Neutrophil (primary cell): ENCODE data around the gene GNLY.
A peak's percentile ranks its signal among the peaks of the same experiment; 100 is the strongest.

ENCODE experiments used
- H3K27ac ChIP-seq: fragments of 200-600 bp; sonication (generic); 2 replicates; pipeline ENCODE4 v1.5.1; 2016; ENCODE audit warnings: mild to moderate bottlenecking, moderate library complexity
- H3K27me3 ChIP-seq: fragments of 200-600 bp; sonication (generic); 2 replicates; pipeline ENCODE4 v1.6.0; 2016; ENCODE audit warnings: mild to moderate bottlenecking
- H3K36me3 ChIP-seq: fragments of 200-600 bp; sonication (generic); 2 replicates; pipeline ENCODE4 v1.5.1; 2017
- H3K4me1 ChIP-seq, 2 experiments: fragments of 200-600 bp in 1 of 2; sonication (generic) in 1 of 2; 1 replicate in 1 of 2; 2 replicates in 1 of 2; pipeline versions ENCODE4 v1.5.1 to v1.6.1; 2013 to 2016; ENCODE audit warnings: low read depth in 1 of 2, low read length in 1 of 2, mild to moderate bottlenecking in 1 of 2, moderate library complexity in 1 of 2; ENCODE audit not compliant: control insufficient read depth in 1 of 2, insufficient read depth in 1 of 2
- H3K4me3 ChIP-seq, 2 experiments: fragments of 200-600 bp in 1 of 2; sonication (generic) in 1 of 2; 1 replicate in 1 of 2; 2 replicates in 1 of 2; pipeline ENCODE4 v1.5.1; 2013 to 2016; ENCODE audit warnings: low read depth in 1 of 2, low read length in 1 of 2, mild to moderate bottlenecking in 1 of 2, moderate library complexity in 1 of 2
- H3K9me3 ChIP-seq: fragments of 200-600 bp; sonication (generic); 2 replicates; pipeline ENCODE4 v1.5.1; 2016
- CTCF ChIP-seq: fragments of 200-600 bp; sonication (generic); IDR thresholded peaks from 2 replicates; pipeline ENCODE4 v1.5.1; 2016; ENCODE audit warnings: antibody characterized with exemption

The GNLY gene

GRCh38 chr2:85678377-85678776 lies 15.8 kb upstream of the GNLY start:
- Histone ChIP-seq H3K27ac (no peak overlapping the region), H3K9me3 (no peaks in the 10 kb centered on the region), H3K27me3 (no peaks in the 10 kb centered on the region), H3K36me3 (no peaks in the 10 kb centered on the region), H3K4me1 (peaks cover 35 to 40% of the 10 kb centered on the region in 2 experiments), H3K4me3 (no peak overlapping the region)
- TF ChIP-seq CTCF = no peak

GRCh38 chr2:85678794-85679672 lies 15.1 kb upstream of the GNLY start:
- TF ChIP-seq CTCF = peak; percentile 99
- H3K27ac ChIP-seq = no peak overlapping the region

GRCh38 chr2:85680707-85681371 lies 13.3 kb upstream of the GNLY start:
- H3K27me3 ChIP-seq = no peaks in the 10 kb centered on the region
- H3K27ac ChIP-seq = no peak overlapping the region
- H3K4me1 ChIP-seq = peaks cover 14 to 18% of the 10 kb centered on the region in 2 experiments
- H3K36me3 ChIP-seq = no peaks in the 10 kb centered on the region
- no peak for TF ChIP-seq CTCF
- no peak overlapping the region for H3K4me3 ChIP-seq
- H3K9me3 ChIP-seq = no peaks in the 10 kb centered on the region

More at GRCh38 chr2:85678794-85679672, 15.1 kb upstream of the GNLY start:
- Histone ChIP-seq H3K9me3 (no peaks in the 10 kb centered on the region), H3K4me3 (peak overlapping the region; percentile 42 to 51), H3K4me1 (peaks cover 29 to 33% of the 10 kb centered on the region in 2 experiments), H3K27me3 (no peaks in the 10 kb centered on the region), H3K36me3 (no peaks in the 10 kb centered on the region)

GRCh38 chr2:85681372-85681763 lies 12.8 kb upstream of the GNLY start:
- TF ChIP-seq CTCF = no peak
- Histone ChIP-seq H3K36me3 (no peaks in the 10 kb centered on the region), H3K4me3 (no peak overlapping the region), H3K9me3 (no peaks in the 10 kb centered on the region), H3K4me1 (peaks cover 14 to 18% of the 10 kb centered on the region in 2 experiments), H3K27me3 (no peaks in the 10 kb centered on the region), H3K27ac (no peak overlapping the region)

GRCh38 chr2:85681776-85682175 lies 12.4 kb upstream of the GNLY start:
- Histone ChIP-seq H3K36me3 (no peaks in the 10 kb centered on the region), H3K9me3 (no peaks in the 10 kb centered on the region), H3K4me3 (no peak overlapping the region), H3K27ac (no peak overlapping the region), H3K27me3 (no peaks in the 10 kb centered on the region), H3K4me1 (peaks cover 14 to 18% of the 10 kb centered on the region in 2 experiments)
- no peak for TF ChIP-seq CTCF
